ENCODE measurements around the gene POLDIP3.
A peak's percentile ranks its signal among the peaks of the same experiment; 100 is the strongest.
"Not testable (repeated sequence)": the region's sequence is repeated elsewhere in the genome, so short reads cannot be mapped to it uniquely, and the experiment has no call there.

Gene POLDIP3

GRCh38 chr22:42586381-42586780 lies 28.3 kb downstream of the POLDIP3 start:
- DNase-seq (ENCODE audit: low read depth): no peak
- no peak for TF ChIP-seq CTCF (IDR thresholded peaks at IDR 0.05; ENCODE audit: insufficient read depth, low read depth, low read length, missing control alignments)
- H3K4me3 ChIP-seq (ENCODE audit: low read length): no peak overlapping the region

GRCh38 chr22:42585096-42585495 lies 29.6 kb downstream of the POLDIP3 start:
- no peak for TF ChIP-seq CTCF (IDR thresholded peaks at IDR 0.05; ENCODE audit: insufficient read depth, low read depth, low read length, missing control alignments)
- DNase-seq (ENCODE audit: low read depth): no peak
- H3K4me3 ChIP-seq (ENCODE audit: low read length): no peak overlapping the region

- no peak overlapping the region for H3K4me3 ChIP-seq (ENCODE audit: low read length)
- no peak for TF ChIP-seq CTCF (IDR thresholded peaks at IDR 0.05; ENCODE audit: insufficient read depth, low read depth, low read length, missing control alignments)
- DNase-seq (ENCODE audit: low read depth): no peak
Observed at GRCh38 chr22:42584364-42584940, 30.2 kb downstream of the POLDIP3 start.

- no peak for TF ChIP-seq CTCF (IDR thresholded peaks at IDR 0.05; ENCODE audit: insufficient read depth, low read depth, low read length, missing control alignments)
- DNase-seq (ENCODE audit: low read depth): no peak
Observed at GRCh38 chr22:42582987-42583386, 31.7 kb downstream of the POLDIP3 start.

GRCh38 chr22:42581762-42582716 lies 32.6 kb downstream of the POLDIP3 start:
- no peak for TF ChIP-seq CTCF (IDR thresholded peaks at IDR 0.05; ENCODE audit: insufficient read depth, low read depth, low read length, missing control alignments)
- H3K4me3 ChIP-seq (ENCODE audit: low read length): peak overlapping the region; percentile 54
- peak; percentile 76 for DNase-seq (ENCODE audit: low read depth)

More at GRCh38 chr22:42582987-42583386, 31.7 kb downstream of the POLDIP3 start:
- H3K4me3 ChIP-seq (ENCODE audit: low read length): no peak overlapping the region

GRCh38 chr22:42581194-42581761 lies 33.4 kb downstream of the POLDIP3 start:
- H3K4me3 ChIP-seq (ENCODE audit: low read length): peak overlapping the region; percentile 54
- DNase-seq (ENCODE audit: low read depth): peak; percentile 63

- DNase-seq (ENCODE audit: low read depth); H3K4me3 ChIP-seq (ENCODE audit: low read length): not testable (repeated sequence)
Observed at GRCh38 chr22:42580040-42580439, 34.6 kb downstream of the POLDIP3 start.
